HepG2 (cell line): ENCODE measurements around the gene PPIG. TPM values are rescaled to one million over a fixed set of nuclear protein-coding genes. Genes with fewer than 3 reads are reported as not detected.

ENCODE experiments used
- ADNP ChIP-seq: sonication (generic); formaldehyde crosslinking; IDR thresholded peaks from 2 replicates; pipeline ENCODE4 v1.4.0; 2020; ENCODE audit warnings: missing genetic modification reagents
- AHR ChIP-seq: IDR thresholded peaks from 2 replicates; pipeline ENCODE4 v1.6.1; 2018; ENCODE audit warnings: missing genetic modification reagents, missing compliant biosample characterization
- CBX2 ChIP-seq, 2 experiments: fragments of 200-600 bp in 1 of 2; sonication (generic); formaldehyde crosslinking in 1 of 2; IDR thresholded peaks; 2 replicates each; pipeline versions ENCODE4 v1.7.0 to v1.8.1; 2018 to 2022; ENCODE audit warnings: low read depth in 2 of 2, low read length in 1 of 2, mild to moderate bottlenecking in 1 of 2, missing genetic modification reagents in 1 of 2
- FOXO1 ChIP-seq: sonication (generic); formaldehyde crosslinking; IDR thresholded peaks from 2 replicates; pipeline ENCODE4 v1.4.0; 2020; ENCODE audit warnings: missing genetic modification reagents
- GTF3A ChIP-seq: sonication (generic); formaldehyde crosslinking; conservative IDR thresholded peaks from 2 replicates; pipeline ENCODE4 v1.4.0; 2020; ENCODE audit warnings: mild to moderate bottlenecking, missing genetic modification reagents
- HIVEP1 ChIP-seq: sonication (generic); formaldehyde crosslinking; IDR thresholded peaks from 2 replicates; pipeline ENCODE4 v1.4.0; 2020; ENCODE audit warnings: mild to moderate bottlenecking, missing genetic modification reagents
- HOXA9 ChIP-seq: sonication (generic); formaldehyde crosslinking; IDR thresholded peaks from 2 replicates; pipeline ENCODE4 v1.8.1; 2022; ENCODE audit warnings: missing genetic modification reagents, mild to moderate bottlenecking, moderate library complexity, borderline replicate concordance
- ISX ChIP-seq: sonication (generic); formaldehyde crosslinking; conservative IDR thresholded peaks from 2 replicates; pipeline ENCODE4 v1.5.0; 2020; ENCODE audit warnings: missing genetic modification reagents
- MED1 ChIP-seq: sonication (generic); formaldehyde crosslinking; IDR thresholded peaks from 2 replicates; pipeline ENCODE4 v1.4.0; 2020; ENCODE audit warnings: missing genetic modification reagents
- MIER2 ChIP-seq: IDR thresholded peaks from 2 replicates; pipeline ENCODE4 v1.6.1; 2016; ENCODE audit warnings: missing biosample characterization, missing genetic modification reagents
- NCOR1 ChIP-seq: fragments of 200-600 bp; sonication (generic); IDR thresholded peaks from 2 replicates; pipeline ENCODE4 v1.7.0; 2017; ENCODE audit warnings: antibody characterized with exemption, low read length, borderline replicate concordance
- NFATC3 ChIP-seq: sonication (generic); formaldehyde crosslinking; IDR thresholded peaks from 2 replicates; pipeline ENCODE4 v1.5.1; 2020; ENCODE audit warnings: mild to moderate bottlenecking, missing genetic modification reagents
- NFYC ChIP-seq: IDR thresholded peaks from 2 replicates; pipeline ENCODE4 v1.6.1; 2016; ENCODE audit warnings: missing genetic modification reagents, missing compliant biosample characterization
- RBM22 ChIP-seq: fragments of 200-400 bp; formaldehyde crosslinking; optimal IDR thresholded peaks from 2 replicates; pipeline ENCODE3; 2017; ENCODE audit warnings: mild to moderate bottlenecking, low read length, moderate library complexity
- RXRB ChIP-seq: IDR thresholded peaks from 2 replicates; pipeline ENCODE4 v1.6.1; 2016; ENCODE audit warnings: borderline replicate concordance, missing genetic modification reagents, missing compliant biosample characterization
- SATB2 ChIP-seq: sonication (generic); formaldehyde crosslinking; IDR thresholded peaks from 2 replicates; pipeline ENCODE4 v1.5.0; 2020; ENCODE audit warnings: missing genetic modification reagents
- SRSF9 ChIP-seq: fragments of 200-400 bp; formaldehyde crosslinking; IDR thresholded peaks from 2 replicates; pipeline ENCODE4 v1.6.1; 2018; ENCODE audit warnings: borderline replicate concordance, mild to moderate bottlenecking, low read depth, low read length; ENCODE audit not compliant: insufficient read depth, poor library complexity, severe bottlenecking
- SSRP1 ChIP-seq: IDR thresholded peaks from 2 replicates; pipeline ENCODE4 v1.6.1; 2016; ENCODE audit warnings: control low read depth
- YY1 ChIP-seq: IDR thresholded peaks from 2 replicates; pipeline ENCODE4 v1.6.1; 2011; ENCODE audit warnings: low read length, low read depth, moderate library complexity, mild to moderate bottlenecking; ENCODE audit not compliant: insufficient read depth, insufficient replicate concordance
- ZMYM3 ChIP-seq: sonication (generic); formaldehyde crosslinking; IDR thresholded peaks from 2 replicates; pipeline ENCODE4 v1.5.1; 2020; ENCODE audit warnings: mild to moderate bottlenecking, missing genetic modification reagents
- ZMYM4 ChIP-seq: sonication (generic); formaldehyde crosslinking; IDR thresholded peaks from 2 replicates; pipeline ENCODE4 v1.8.1; 2023; ENCODE audit warnings: mild to moderate bottlenecking, missing genetic modification reagents
- ZNF160 ChIP-seq: sonication (generic); formaldehyde crosslinking; IDR thresholded peaks from 2 replicates; pipeline ENCODE4 v1.8.0; 2022; ENCODE audit warnings: mild to moderate bottlenecking, inconsistent platforms, missing genetic modification reagents
- ZNF430 ChIP-seq: sonication (generic); formaldehyde crosslinking; IDR thresholded peaks from 2 replicates; pipeline ENCODE4 v1.9.0; 2021; ENCODE audit warnings: mild to moderate bottlenecking, missing genetic modification reagents
- ZNF530 ChIP-seq: sonication (generic); formaldehyde crosslinking; IDR thresholded peaks from 2 replicates; pipeline ENCODE4 v1.5.0; 2020; ENCODE audit warnings: low read depth, mild to moderate bottlenecking, missing genetic modification reagents
- ZNF83 ChIP-seq: sonication (generic); formaldehyde crosslinking; IDR thresholded peaks from 2 replicates; pipeline ENCODE4 v1.4.0; 2020; ENCODE audit warnings: missing genetic modification reagents, mild to moderate bottlenecking, borderline replicate concordance
- polyA plus RNA-seq, 8 experiments: library from polyadenylated mRNA; depleted of rRNA in 3 of 8; stranded (reverse) in 7 of 8; unstranded in 1 of 8; fragments of >200 nt; fragmentation: Illumina TruSeq in 4 of 8; extraction: Trizol in 4 of 8; gene quantifications; 2 replicates each; pipeline versions ENCODE4 v1.2.1 to v1.2.3, GENCODE V29; 2011 to 2016; ENCODE audit warnings: low read depth in 4 of 8, missing spikeins in 1 of 8, mixed read lengths in 1 of 8; ENCODE audit not compliant: insufficient read depth in 1 of 8
- total RNA-seq, 5 experiments: library from RNA; depleted of rRNA; stranded (reverse); fragments of >200 nt; fragmentation: Illumina TruSeq; extraction: Trizol; gene quantifications; 2 replicates each; pipeline ENCODE4 v1.2.3, GENCODE V29; 2016; ENCODE audit warnings: low read depth in 1 of 5
- TF ChIP-seq, protein P1 (sequence below): sonication (generic); formaldehyde crosslinking; IDR thresholded peaks from 2 replicates; pipeline ENCODE4 v1.4.0; 2020; ENCODE audit warnings: low read depth, mild to moderate bottlenecking, missing genetic modification reagents
- TF ChIP-seq, protein P2 (sequence below): sonication (generic); formaldehyde crosslinking; IDR thresholded peaks from 2 replicates; pipeline ENCODE4 v1.4.0; 2020; ENCODE audit warnings: mild to moderate bottlenecking, missing genetic modification reagents
- TF ChIP-seq, protein P3 (sequence below): sonication (generic); formaldehyde crosslinking; IDR thresholded peaks from 2 replicates; pipeline ENCODE4 v1.4.0; 2020; ENCODE audit warnings: mild to moderate bottlenecking, missing genetic modification reagents

PPIG gene
- total and polyA plus RNA-seq, 2 of the 13 experiments (the other 11 are each of a cell fraction or from before 2014, with no cell fraction given): 31.3 to 81.0 TPM

DNA sequence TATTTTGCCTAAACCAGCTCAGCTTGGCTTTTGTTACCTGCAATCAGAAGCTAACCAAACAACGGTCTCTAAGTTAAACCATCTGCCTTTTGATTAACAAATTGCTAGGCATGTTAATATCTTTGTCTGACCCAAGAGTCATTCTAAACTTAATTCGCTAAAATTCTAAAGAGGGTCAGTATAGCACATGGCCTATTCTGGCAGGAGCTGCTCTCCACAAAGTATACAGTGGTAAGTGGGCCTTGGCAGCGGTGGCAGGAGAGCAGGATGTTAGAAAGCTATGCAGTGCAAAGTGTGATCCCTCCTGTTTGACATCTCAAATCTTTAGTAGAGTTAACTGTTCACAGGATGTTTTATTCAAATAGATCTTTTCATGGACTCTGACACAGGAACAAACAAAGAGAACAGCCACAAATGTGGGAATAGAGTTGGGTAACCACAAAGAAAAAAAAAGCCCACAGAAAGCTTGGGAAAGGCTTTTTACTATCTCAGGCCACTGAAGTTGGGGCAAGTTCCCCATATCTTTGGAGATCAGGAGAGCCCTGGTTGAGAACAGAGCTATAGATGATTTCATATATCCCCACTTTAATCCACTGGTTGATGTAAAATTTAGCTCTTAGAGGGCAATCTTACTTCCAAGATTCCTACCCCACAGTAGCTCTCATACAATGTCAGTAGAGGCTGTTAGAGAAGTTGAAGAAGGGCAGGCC, 99.4 kb downstream of the PPIG start (continued):
- TF ChIP-seq, protein P1, sequence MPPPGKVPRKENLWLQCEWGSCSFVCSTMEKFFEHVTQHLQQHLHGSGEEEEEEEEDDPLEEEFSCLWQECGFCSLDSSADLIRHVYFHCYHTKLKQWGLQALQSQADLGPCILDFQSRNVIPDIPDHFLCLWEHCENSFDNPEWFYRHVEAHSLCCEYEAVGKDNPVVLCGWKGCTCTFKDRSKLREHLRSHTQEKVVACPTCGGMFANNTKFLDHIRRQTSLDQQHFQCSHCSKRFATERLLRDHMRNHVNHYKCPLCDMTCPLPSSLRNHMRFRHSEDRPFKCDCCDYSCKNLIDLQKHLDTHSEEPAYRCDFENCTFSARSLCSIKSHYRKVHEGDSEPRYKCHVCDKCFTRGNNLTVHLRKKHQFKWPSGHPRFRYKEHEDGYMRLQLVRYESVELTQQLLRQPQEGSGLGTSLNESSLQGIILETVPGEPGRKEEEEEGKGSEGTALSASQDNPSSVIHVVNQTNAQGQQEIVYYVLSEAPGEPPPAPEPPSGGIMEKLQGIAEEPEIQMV (CRISPR knock-in tag): no peak
- TF ChIP-seq ZNF430 (CRISPR knock-in tag) (peak; percentile 61; the same call in 1 of the 2 replicates), MED1 (CRISPR knock-in tag) (peak; percentile 87), ZNF83 (CRISPR knock-in tag) (no peak), SATB2 (CRISPR knock-in tag) (no peak), MIER2 (CRISPR knock-in tag) (0 out of 2 replicates have a peak, but pooled peaks have one; percentile 42), RBM22 (no peak), CBX2 (IDR thresholded peaks at IDR 0.05; ENCODE audit: low read depth, low read length) (no peak), CBX2 (CRISPR knock-in tag; IDR thresholded peaks at IDR 0.05; ENCODE audit: low read depth) (no peak), NCOR1 (peak; percentile 91; the same call in 1 of the 2 replicates), GTF3A (no peak), ISX (CRISPR knock-in tag) (no peak; the same call in 1 of the 2 replicates), ZMYM4 (CRISPR knock-in tag) (peak; percentile 93), HOXA9 (CRISPR knock-in tag) (no peak), NFYC (CRISPR knock-in tag) (no peak), ZNF530 (CRISPR knock-in tag) (no peak), RXRB (CRISPR knock-in tag) (peak; percentile 73; the same call in 1 of the 2 replicates), ZNF160 (peak; percentile 76; the same call in 1 of the 2 replicates), YY1 (no peak), ZMYM3 (CRISPR knock-in tag) (peak; percentile 70), FOXO1 (CRISPR knock-in tag) (no peak; the same call in 1 of the 2 replicates), ADNP (CRISPR knock-in tag) (no peak), AHR (CRISPR knock-in tag) (no peak; the same call in 1 of the 2 replicates), HIVEP1 (CRISPR knock-in tag) (no peak), SRSF9 (no peak), NFATC3 (CRISPR knock-in tag) (0 out of 2 replicates have a peak, but pooled peaks have one; percentile 17), SSRP1 (CRISPR knock-in tag) (no peak)
- TF ChIP-seq, protein P2, sequence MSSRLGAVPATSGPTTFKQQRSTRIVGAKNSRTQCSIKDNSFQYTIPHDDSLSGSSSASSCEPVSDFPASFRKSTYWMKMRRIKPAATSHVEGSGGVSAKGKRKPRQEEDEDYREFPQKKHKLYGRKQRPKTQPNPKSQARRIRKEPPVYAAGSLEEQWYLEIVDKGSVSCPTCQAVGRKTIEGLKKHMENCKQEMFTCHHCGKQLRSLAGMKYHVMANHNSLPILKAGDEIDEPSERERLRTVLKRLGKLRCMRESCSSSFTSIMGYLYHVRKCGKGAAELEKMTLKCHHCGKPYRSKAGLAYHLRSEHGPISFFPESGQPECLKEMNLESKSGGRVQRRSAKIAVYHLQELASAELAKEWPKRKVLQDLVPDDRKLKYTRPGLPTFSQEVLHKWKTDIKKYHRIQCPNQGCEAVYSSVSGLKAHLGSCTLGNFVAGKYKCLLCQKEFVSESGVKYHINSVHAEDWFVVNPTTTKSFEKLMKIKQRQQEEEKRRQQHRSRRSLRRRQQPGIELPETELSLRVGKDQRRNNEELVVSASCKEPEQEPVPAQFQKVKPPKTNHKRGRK (CRISPR knock-in tag): no peak
- TF ChIP-seq, protein P3, sequence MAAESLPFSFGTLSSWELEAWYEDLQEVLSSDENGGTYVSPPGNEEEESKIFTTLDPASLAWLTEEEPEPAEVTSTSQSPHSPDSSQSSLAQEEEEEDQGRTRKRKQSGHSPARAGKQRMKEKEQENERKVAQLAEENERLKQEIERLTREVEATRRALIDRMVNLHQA (CRISPR knock-in tag): no peak; the same call in 1 of the 2 replicates
